Epithelial cell of umbilical artery (primary cell): ENCODE results near the gene CST8. TPM values are rescaled to one million over a fixed set of nuclear protein-coding genes. Genes with fewer than 3 reads are reported as not detected.

ENCODE experiments used
- total RNA-seq: library from RNA; depleted of rRNA; stranded (reverse); fragments of >200 nt; gene quantifications from 2 replicates; pipeline ENCODE4 v1.2.3, GENCODE V29; 2014

CST8 gene, protein sequence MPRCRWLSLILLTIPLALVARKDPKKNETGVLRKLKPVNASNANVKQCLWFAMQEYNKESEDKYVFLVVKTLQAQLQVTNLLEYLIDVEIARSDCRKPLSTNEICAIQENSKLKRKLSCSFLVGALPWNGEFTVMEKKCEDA
- total RNA-seq, result not detected in 2 replicates

DNA sequence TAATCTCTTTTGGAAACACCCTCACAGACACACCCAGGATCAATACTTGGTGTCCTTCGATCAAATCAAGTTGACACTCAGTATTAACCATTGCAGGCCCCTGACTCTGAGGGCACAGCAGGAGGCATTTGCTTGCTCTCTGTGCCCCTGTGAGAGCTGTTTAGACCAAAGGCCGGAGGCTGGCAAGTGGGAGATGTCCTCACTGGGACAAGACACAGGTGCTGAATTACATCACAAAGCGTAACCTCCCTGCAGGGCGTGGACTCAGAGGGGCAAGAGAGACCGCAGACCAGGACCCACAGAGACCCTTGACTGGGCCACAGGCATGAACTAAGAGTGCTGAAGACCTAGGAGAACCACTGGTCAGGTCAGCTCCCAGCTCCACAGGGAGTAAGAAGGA is at the start of gene CST8:
TSS of gene CST8 (plus strand) at position 301 of the 400 bp plus-strand sequence. CDS start 551 bp downstream, outside the sequence.

GRCh38 chr20:23452776-23453175 is 38.1 kb upstream of the CST8 start, which contains the start of gene CST11:
Gene CST11 (minus strand): TSS chr20:23452876. CDS start chr20:23452811, 65 bp downstream.

Other genes starting within 250 kb of the CST8 start
- 52.7 and 55.9 TPM in 2 replicates for gene NXT1, start 140.3 kb upstream of the CST8 start, total RNA-seq
- 14.0 and 20.1 TPM in 2 replicates for gene GZF1, start 128.9 kb upstream of the CST8 start, total RNA-seq
- gene NAPB, start 69.6 kb upstream of the CST8 start, total RNA-seq, result 2.9 and 17.2 TPM in 2 replicates
- gene CSTL1, start 51.4 kb upstream of the CST8 start, total RNA-seq, result not detected in 2 replicates
- gene CST11, start 38.2 kb upstream of the CST8 start, total RNA-seq, result not detected in 2 replicates
- not detected in 2 replicates for gene CST9L, start 77.4 kb downstream of the CST8 start, total RNA-seq
- gene CST9, start 114.8 kb downstream of the CST8 start, total RNA-seq, result not detected in 2 replicates
- 81.8 and 138 TPM in 2 replicates for gene CST3, start 146.8 kb downstream of the CST8 start, total RNA-seq
- not detected in 2 replicates for gene CST4, start 197.9 kb downstream of the CST8 start, total RNA-seq